GM10847 (cell line): Measurements from ENCODE around the gene PXDN.

ENCODE experiments used
- POLR2A ChIP-seq: IDR thresholded peaks from 2 replicates; pipeline ENCODE4 v1.6.1; 2011; ENCODE audit not compliant: insufficient read length; ENCODE audit errors: extremely low read depth

PXDN gene

GRCh38 chr2:1693723-1694122, 50.6 kb downstream of the PXDN start:
- no peak for TF ChIP-seq POLR2A

GRCh38 chr2:1692342-1692741, 52.0 kb downstream of the PXDN start:
- no peak for TF ChIP-seq POLR2A

DNA sequence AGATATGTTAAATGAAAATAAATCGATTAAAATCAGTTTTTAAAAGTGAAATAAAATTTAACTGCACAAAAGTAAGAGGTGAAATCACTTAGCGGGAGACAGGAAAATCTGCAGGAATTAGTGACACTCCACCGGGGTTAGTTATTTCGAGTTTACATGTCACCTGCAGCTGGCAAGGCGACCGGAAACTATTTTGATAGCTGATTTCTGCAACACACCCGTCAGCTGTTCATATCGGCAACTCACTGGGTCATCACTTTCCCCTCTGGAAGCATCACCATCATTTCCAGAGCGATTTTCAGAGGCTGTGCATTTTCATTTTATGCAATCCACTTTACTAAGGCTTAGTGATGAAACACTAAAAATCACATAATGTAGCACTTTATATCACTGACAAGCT, 52.9 kb downstream of the PXDN start:
- TF ChIP-seq POLR2A, result no peak

GRCh38 chr2:1690056-1690775, 54.1 kb downstream of the PXDN start:
- TF ChIP-seq POLR2A, result no peak

GRCh38 chr2:1688859-1689258, 55.5 kb downstream of the PXDN start:
- no peak for TF ChIP-seq POLR2A

- TF ChIP-seq POLR2A, result no peak
Measured at GRCh38 chr2:1688161-1688560, 56.2 kb downstream of the PXDN start.

GRCh38 chr2:1687254-1687653, 57.1 kb downstream of the PXDN start:
- no peak for TF ChIP-seq POLR2A

- no peak for TF ChIP-seq POLR2A
Measured at GRCh38 chr2:1686784-1687105, 57.6 kb downstream of the PXDN start.

GRCh38 chr2:1685957-1686783, 58.1 kb downstream of the PXDN start:
- TF ChIP-seq POLR2A, result no peak

GRCh38 chr2:1685078-1685956, 59.0 kb downstream of the PXDN start:
- TF ChIP-seq POLR2A, result no peak

DNA sequence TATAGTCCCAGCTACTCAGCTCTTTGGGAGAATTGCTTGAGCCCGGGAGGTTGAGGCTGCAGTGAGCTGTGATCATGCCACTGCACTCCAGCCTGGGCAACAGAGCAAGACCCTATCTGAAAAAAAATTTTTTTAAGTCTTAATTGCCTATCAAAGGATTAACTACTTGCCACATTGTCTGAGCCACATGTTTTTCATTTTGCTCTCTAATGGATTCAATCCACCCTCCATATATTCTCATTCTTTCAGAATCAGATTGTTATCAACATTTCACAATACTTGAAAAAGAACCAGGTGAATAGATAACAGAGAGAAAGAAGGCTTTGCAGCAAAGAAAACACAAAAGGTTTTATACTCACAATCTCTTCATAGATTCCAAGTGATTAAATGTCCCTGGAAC, 61.0 kb downstream of the PXDN start:
- TF ChIP-seq POLR2A, result no peak

GRCh38 chr2:1682181-1682440, 62.2 kb downstream of the PXDN start:
- TF ChIP-seq POLR2A, result no peak

DNA sequence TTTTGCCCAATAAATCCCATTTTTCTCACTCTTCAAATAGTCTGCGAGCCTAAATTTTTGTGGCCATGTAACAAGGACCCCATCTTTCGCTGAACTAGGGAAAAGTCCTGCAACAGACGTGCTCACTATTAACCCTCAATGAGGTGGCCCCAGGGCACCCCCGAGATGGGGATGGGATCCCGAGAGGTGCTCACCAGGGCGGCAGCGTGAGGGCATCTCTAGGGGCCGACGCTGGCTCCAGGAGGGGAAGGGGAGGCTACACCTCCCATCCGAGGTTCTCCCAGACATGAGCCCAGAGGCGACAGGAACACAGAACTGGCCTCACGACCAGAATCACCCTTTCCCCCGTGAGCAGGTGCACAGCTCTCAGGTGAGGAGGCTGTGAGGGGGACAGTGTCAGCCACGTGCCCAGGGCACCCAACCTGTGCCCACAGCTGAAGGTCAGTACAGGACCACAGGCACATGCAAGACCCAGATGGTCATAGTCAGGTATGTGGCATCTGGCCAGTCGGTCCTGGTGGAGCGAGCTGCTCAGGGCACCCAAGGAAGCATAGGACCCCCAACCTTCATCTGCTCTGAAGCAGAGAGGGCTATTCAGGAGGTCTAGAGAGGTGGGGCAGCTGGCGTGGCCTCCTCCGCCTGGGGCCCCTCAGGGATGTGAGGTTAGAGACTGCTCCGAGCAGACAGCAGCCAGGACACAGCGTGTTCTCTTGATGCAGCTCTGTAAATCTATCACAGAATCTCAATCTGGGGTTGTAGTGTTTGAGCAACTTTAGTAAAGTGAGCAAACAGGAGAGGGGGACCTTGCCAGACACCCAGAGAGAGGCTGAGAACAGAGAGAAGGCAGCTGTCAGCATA, 62.8 kb downstream of the PXDN start:
- TF ChIP-seq POLR2A, result no peak

DNA sequence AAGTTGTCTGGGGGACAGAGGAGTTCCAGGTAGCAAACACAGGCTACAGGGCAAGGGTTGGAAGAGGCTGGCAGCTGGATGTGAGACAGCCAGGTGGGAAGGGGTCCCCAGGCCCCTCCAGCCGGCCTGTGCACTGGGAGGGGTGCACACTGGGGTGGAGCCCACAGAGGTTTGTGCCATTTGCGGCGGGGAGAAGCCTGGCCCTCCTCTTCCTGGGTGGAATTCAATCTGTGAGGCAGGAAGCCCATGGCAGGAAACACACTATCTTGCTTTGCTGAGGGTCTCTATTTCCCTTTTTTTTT, 63.3 kb downstream of the PXDN start:
- no peak for TF ChIP-seq POLR2A

GRCh38 chr2:1680222-1681016, 63.9 kb downstream of the PXDN start:
- no peak for TF ChIP-seq POLR2A

- no peak for TF ChIP-seq POLR2A
Measured at GRCh38 chr2:1678609-1679008, 65.7 kb downstream of the PXDN start.
